HG02763 (cell line): ENCODE results near the gene NFKBIZ.

Experiments
- ATAC-seq: cut with Tn5 transposase; IDR thresholded peaks from one replicate; pipeline ENCODE4 v1.9.1; 2021; ENCODE audit warnings: mild to moderate bottlenecking, moderate library complexity; ENCODE audit not compliant: unreplicated experiment

The NFKBIZ gene

GRCh38 chr3:101848754-101849713, at the start of gene NFKBIZ:
NFKBIZ (plus strand) TSS chr3:101849514; CDS start chr3:101849629, 115 bp downstream.
- ATAC-seq = peak; percentile 77

GRCh38 chr3:101801174-101801573, 48.1 kb upstream of the NFKBIZ start:
- ATAC-seq = no peak

- ATAC-seq = no peak
Measured at GRCh38 chr3:101802179-101802578, 47.1 kb upstream of the NFKBIZ start.

DNA sequence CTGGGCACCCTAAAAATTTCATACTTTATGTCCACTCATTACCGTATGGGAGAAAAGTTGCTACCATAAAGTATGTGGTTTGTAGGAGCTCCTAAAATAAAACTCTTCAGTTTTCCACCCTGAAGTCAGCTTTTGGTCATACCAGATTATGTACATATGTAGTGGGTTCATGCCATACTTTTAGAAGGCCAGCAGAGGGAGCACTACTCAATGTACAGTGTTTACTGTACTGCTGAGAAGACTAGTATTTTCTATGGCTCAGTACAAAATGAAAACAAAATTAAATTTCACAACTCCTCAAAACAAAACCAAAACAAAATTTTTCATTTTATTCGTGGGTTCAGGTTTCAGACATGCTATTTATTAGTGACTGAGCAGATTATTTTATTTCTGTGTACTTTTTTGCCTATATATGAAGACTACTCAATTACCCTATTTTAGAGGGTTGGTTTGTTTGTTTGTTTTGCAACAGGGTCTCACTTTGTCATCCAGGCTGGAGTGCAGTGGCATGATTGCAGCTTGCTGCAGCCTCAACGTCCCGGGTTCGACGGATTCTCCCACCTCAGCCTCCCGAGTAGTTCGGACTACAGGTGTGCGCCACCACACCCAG, 46.0 kb upstream of the NFKBIZ start:
- peak; percentile 91 for ATAC-seq

GRCh38 chr3:101803939-101804338, 45.4 kb upstream of the NFKBIZ start:
- ATAC-seq = no peak

DNA sequence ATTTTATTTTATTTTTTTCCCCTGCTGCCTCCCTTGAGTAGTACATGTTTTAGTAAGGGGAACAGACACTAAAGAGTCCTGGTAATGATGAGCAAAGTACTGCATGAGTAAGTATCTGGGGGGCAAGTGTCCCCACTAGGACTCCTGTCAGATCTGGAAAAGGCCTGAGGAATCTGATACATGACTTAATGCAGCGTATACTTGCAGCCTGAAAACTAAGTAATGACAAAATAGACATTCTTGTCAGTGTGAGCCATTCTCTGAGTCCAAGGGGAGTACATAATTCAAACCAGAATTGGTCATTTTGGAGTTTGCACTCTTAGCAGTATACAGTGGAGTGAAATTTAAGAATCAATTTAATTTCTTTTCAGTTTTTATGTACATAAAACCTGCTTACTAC, 42.8 kb upstream of the NFKBIZ start:
- ATAC-seq = no peak

GRCh38 chr3:101807888-101808287, 41.4 kb upstream of the NFKBIZ start:
- ATAC-seq = peak; percentile 71

DNA sequence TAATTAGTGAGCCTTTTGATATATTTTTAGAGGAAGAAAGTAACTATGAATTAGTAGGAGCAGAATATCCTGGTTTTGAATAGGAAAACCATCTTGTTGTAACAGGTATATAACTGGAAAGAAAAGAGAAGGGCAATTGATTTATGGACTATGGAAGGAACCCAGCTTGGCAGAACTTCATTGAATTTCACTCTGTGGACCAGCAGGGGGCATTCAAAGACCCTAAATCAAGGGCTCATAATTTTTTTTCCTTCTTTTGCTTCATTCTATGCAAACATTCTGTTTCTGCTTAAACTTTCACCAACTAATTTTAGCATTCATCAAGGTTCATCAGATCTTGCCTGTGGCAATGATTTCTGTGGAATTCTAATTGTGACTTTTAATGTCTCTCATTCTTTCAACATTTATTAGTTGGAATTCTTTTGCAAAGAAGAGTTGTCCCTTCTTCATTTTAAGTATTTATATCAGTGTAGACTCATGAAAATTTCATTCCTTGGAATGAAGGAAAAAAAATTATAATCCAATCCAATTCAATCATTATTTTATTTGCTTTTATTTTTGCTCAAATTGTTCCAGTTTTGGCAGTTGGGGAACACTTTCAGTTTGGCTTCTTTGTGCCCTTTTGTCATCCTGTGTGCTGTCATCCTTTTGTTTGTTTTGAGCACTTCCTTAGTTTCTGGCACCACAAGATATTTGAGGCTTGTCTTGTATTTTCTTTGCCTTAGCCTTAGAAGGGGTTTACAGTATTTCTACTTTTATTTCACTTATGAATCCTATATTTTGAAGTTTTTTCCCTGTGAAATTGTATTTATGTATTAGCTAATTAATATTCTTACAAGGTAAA, 39.9 kb upstream of the NFKBIZ start:
- ATAC-seq = no peak

GRCh38 chr3:101810022-101810418, 39.3 kb upstream of the NFKBIZ start:
- no peak for ATAC-seq

DNA sequence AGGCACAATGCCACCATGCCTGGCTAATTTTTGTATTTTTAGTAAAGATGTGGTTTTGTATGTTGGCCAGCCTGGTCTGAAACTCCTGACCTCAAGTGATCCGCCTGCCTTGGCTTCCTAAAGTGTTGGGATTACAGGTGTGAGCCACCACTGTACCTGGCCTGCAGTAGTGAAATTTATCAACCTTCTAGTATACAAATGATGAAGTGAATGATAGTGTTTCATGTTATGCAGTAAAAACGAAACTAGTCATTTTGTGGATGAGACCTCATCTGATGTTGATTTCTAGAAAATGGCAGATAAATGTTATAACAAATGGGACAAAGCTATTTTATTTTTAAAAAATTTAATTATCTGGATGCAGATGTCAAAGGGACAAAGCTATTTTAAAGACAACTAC, 37.4 kb upstream of the NFKBIZ start:
- ATAC-seq = no peak

DNA sequence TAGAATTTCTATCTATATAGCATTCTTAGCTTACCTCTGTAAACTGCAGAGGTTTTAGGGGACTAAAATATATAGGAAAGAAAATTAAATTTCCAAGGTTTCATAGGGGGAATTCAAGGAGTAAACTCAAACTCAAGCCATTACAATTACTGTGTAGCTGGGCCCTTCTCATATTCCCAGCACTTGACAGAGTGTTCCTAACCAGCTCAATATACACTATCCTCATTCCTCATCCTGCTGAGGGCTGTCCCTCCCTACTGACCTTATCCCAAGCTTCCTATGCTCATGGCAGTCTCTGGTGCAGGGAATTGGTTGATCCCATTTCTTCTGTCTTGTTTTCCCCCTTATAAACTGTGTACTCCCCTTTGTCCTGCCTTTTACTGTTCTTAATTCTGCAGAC, 36.4 kb upstream of the NFKBIZ start:
- ATAC-seq = no peak

- no peak for ATAC-seq
Measured at GRCh38 chr3:101813817-101814440, 35.4 kb upstream of the NFKBIZ start.

DNA sequence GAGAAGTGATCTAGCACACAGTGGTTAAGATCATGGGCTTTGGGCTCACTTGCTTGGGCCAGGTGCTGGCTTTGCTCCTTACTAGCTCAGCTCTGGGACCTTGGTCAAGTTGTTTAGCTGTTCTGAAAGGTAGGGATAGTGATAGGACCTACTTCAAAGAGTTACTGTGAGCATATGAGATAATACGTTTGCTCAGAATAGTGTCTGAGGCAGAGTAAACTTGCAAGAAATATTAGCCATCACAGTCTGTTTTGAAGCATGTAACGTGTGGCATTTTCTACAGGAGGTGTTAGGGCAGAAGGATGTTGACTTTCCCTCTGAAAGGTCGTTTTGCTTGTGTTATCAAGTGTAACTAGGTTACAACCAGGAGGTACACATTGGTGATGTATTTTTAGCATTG, 34.5 kb upstream of the NFKBIZ start:
- ATAC-seq = no peak

DNA sequence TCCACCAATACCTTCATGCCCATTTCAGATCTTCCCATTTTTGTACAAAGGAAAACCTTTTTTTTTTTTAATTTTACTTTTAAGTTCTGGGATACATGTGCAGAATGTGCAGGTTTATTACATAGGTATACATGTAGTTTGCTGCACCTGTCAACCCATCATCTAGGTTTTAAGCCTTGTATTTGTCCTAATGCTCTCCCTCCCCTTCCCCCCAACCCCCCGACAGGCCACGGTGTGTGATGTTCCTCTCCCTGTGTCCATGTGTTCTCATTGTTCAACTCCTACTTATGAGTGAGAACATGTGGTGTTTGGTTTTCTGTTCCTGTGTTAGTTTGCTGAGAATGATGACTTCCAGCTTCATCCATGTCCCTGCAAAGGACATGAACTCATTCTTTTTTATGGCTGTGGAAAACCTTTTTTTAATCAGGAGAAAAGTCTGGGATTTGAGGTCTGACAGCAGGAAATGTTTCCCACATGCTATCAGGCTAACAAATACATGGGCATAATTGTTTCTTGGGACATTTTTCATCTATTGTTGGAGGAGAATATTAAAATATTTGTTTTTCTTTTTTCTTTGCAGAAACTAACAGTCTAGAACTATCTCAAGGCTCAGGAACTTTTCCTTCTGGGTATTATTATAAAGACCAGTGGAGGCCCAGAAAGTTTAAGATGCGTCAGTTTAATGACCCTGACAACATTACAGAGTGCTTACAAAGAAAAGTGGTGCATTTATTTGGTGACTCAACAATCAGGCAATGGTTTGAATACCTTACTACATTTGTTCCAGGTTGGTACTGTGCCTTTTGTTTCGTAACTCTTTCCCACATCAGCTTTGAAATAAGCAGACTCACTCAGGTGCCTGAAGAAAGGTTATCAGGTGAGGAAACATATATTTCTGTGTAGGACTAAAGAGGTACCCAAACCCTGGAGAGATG, 32.8 kb upstream of the NFKBIZ start:
- no peak for ATAC-seq

DNA sequence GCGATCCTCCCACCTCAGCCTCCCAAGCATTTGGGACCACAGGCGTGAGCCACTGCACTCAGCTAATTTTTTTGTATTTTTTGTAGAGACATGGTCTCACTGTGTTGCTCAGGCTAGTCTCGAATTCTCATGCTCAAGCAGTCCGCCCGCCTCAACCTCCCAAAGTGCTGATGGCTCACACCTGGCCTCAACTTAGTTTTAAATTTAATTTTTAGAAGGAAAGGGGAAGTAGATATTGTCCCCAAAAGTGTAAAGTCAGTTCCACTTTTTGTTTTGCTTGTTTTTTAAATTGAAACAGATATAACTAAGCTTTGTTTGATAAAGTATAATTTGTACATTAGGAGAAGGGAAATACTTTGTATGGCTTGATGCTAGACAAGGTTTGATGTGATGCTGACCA, 31.3 kb upstream of the NFKBIZ start:
- no peak for ATAC-seq

GRCh38 chr3:101819649-101820206, 29.6 kb upstream of the NFKBIZ start:
- ATAC-seq = no peak

DNA sequence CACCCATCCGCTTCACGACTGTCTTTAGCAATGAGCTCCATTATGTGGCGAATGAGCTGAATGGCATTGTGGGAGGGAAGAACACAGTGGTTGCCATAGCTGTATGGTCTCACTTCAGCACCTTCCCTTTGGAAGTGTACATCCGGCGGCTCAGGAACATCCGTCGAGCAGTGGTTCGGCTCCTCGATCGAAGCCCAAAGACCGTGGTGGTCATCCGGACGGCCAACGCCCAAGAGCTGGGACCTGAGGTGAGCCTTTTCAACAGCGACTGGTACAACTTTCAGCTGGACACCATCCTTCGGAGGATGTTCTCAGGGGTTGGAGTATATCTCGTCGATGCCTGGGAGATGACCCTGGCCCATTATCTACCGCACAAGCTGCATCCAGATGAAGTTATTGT, 27.8 kb upstream of the NFKBIZ start:
- no peak for ATAC-seq

DNA sequence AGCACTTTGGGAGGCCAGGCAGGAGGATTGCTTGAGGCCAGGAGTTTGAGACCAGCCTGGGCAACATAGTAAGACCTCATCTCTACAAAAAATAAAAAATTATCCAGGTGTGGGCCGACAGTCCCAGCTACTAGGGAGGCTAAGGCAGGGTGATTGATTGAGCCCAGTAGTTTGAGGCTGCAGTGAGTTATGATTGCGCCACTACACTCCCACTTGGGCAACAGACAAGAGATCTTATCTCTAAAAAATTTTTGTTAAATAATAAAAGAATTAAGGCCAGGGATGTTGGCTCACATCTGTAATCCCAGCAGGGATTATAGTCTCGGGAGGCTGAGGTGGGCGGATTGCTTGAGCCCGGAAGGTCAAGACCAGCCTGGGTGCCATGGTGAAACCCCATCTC, 25.8 kb upstream of the NFKBIZ start:
- ATAC-seq = no peak

GRCh38 chr3:101824702-101825101, 24.6 kb upstream of the NFKBIZ start:
- ATAC-seq = no peak
